H9 (cell line): ENCODE data around the gene F7. TPM values are rescaled to one million over a fixed set of nuclear protein-coding genes. Genes with fewer than 3 reads are reported as not detected.

ENCODE experiments used
- DNase-seq: peaks from one replicate; pipeline ENCODE4 v3.0.0-alpha.2; 2017
- H2AFZ ChIP-seq: one replicate; pipeline ENCODE4 v1.6.1; 2013; ENCODE audit warnings: mild to moderate bottlenecking, low read length, control low read depth, moderate library complexity
- H2AK5ac ChIP-seq: 2 replicates; pipeline ENCODE4 v1.6.1; 2013; ENCODE audit warnings: low read length, control low read depth, mixed read lengths; ENCODE audit not compliant: insufficient read length
- H2BK120ac ChIP-seq: one replicate; pipeline ENCODE4 v1.6.1; 2013; ENCODE audit warnings: low read depth, mild to moderate bottlenecking, low read length, control low read depth, inconsistent platforms; ENCODE audit not compliant: poor library complexity, severe bottlenecking
- H2BK12ac ChIP-seq: 2 replicates; pipeline ENCODE4 v1.6.1; 2013; ENCODE audit warnings: low read length, control low read depth, mixed read lengths, low read depth; ENCODE audit not compliant: insufficient read length
- H2BK15ac ChIP-seq: 2 replicates; pipeline ENCODE4 v1.6.1; 2013; ENCODE audit warnings: low read depth, low read length, control low read depth
- H2BK20ac ChIP-seq: one replicate; pipeline ENCODE4 v1.6.1; 2013; ENCODE audit warnings: low read depth, mild to moderate bottlenecking, low read length, control low read depth, inconsistent platforms; ENCODE audit not compliant: poor library complexity, severe bottlenecking
- H2BK5ac ChIP-seq: 2 replicates; pipeline ENCODE4 v1.6.1; 2013; ENCODE audit warnings: low read length, control low read depth, mixed read lengths; ENCODE audit not compliant: insufficient read length
- H3K14ac ChIP-seq: 2 replicates; pipeline ENCODE4 v1.6.1; 2013; ENCODE audit warnings: low read length, control low read depth; ENCODE audit not compliant: insufficient read depth
- H3K18ac ChIP-seq: 2 replicates; pipeline ENCODE4 v1.6.1; 2013; ENCODE audit warnings: low read depth, mild to moderate bottlenecking, mixed read lengths, low read length, control low read depth; ENCODE audit not compliant: insufficient read length
- H3K23ac ChIP-seq: 2 replicates; pipeline ENCODE4 v1.6.1; 2013; ENCODE audit warnings: low read length, control low read depth, mixed read lengths, low read depth; ENCODE audit not compliant: insufficient read length
- H3K23me2 ChIP-seq: 2 replicates; pipeline ENCODE4 v1.6.1; 2013; ENCODE audit warnings: low read depth, mild to moderate bottlenecking, mixed read lengths, low read length, control low read depth; ENCODE audit not compliant: insufficient read length, poor library complexity, severe bottlenecking
- H3K27ac ChIP-seq: 2 replicates; pipeline ENCODE4 v1.5.1; 2013; ENCODE audit warnings: low read length, control low read depth, mixed read lengths, low read depth; ENCODE audit not compliant: insufficient read length
- H3K27me3 ChIP-seq: 2 replicates; pipeline ENCODE4 v1.6.1; 2013; ENCODE audit warnings: low read length, control low read depth, inconsistent platforms; ENCODE audit not compliant: insufficient read depth
- H3K4ac ChIP-seq: 2 replicates; pipeline ENCODE4 v1.6.1; 2013; ENCODE audit warnings: low read depth, mild to moderate bottlenecking, control low read depth, inconsistent platforms, low read length, moderate library complexity
- H3K4me1 ChIP-seq: 2 replicates; pipeline ENCODE4 v1.6.1; 2013; ENCODE audit warnings: low read length, control low read depth, inconsistent platforms; ENCODE audit not compliant: insufficient read depth
- H3K4me2 ChIP-seq: 2 replicates; pipeline ENCODE4 v1.6.1; 2013; ENCODE audit warnings: low read length, control low read depth, mixed read lengths; ENCODE audit not compliant: insufficient read length, insufficient read depth
- H3K56ac ChIP-seq: 2 replicates; pipeline ENCODE4 v1.6.1; 2013; ENCODE audit warnings: low read depth, mild to moderate bottlenecking, mixed read lengths, low read length, control low read depth; ENCODE audit not compliant: insufficient read length
- H3K79me1 ChIP-seq: 2 replicates; pipeline ENCODE4 v1.6.1; 2013; ENCODE audit warnings: low read depth, mild to moderate bottlenecking, moderate library complexity, low read length, control low read depth, inconsistent platforms; ENCODE audit not compliant: insufficient read depth, poor library complexity, severe bottlenecking
- H3K79me2 ChIP-seq: 2 replicates; pipeline ENCODE4 v1.6.1; 2013; ENCODE audit warnings: low read length, control low read depth, inconsistent platforms; ENCODE audit not compliant: insufficient read depth
- H3K9ac ChIP-seq: 2 replicates; pipeline ENCODE4 v1.6.1; 2013; ENCODE audit warnings: low read length, control low read depth, mixed read lengths; ENCODE audit not compliant: insufficient read length; ENCODE audit errors: extremely low read depth
- H3K9me3 ChIP-seq: one replicate; pipeline ENCODE4 v1.6.1; 2013; ENCODE audit warnings: low read depth, low read length, inconsistent platforms; ENCODE audit not compliant: control insufficient read depth
- H3T11ph ChIP-seq: one replicate; pipeline ENCODE4 v1.6.1; 2013; ENCODE audit warnings: mild to moderate bottlenecking, low read length, control low read depth, inconsistent platforms
- H4K20me1 ChIP-seq: one replicate; pipeline ENCODE4 v1.6.1; 2013; ENCODE audit not compliant: control insufficient read depth, insufficient read length, insufficient read depth
- H4K5ac ChIP-seq: 2 replicates; pipeline ENCODE4 v1.6.1; 2013; ENCODE audit warnings: low read depth, mild to moderate bottlenecking, mixed read lengths, low read length, control low read depth; ENCODE audit not compliant: insufficient read length
- H4K8ac ChIP-seq: replicated peaks from 2 replicates; pipeline ENCODE4 v1.6.1; 2013; ENCODE audit warnings: low read length, control low read depth, mixed read lengths, low read depth; ENCODE audit not compliant: insufficient read length
- H4K91ac ChIP-seq: 2 replicates; pipeline ENCODE4 v1.6.1; 2013; ENCODE audit warnings: low read depth, mild to moderate bottlenecking, moderate library complexity, mixed read lengths, low read length, control low read depth; ENCODE audit not compliant: insufficient read length
- H3K27ac Mint-ChIP-seq, 3 experiments: 2 replicates in 2 of 3; 3 replicates in 1 of 3; pipeline ENCODE4 v1.8.0; 2020 to 2021; ENCODE audit warnings: mixed read lengths in 3 of 3, mild to moderate bottlenecking in 1 of 3, moderate library complexity in 1 of 3
- H3K27me3 Mint-ChIP-seq: 2 replicates; pipeline ENCODE4 v1.8.0; 2021; ENCODE audit warnings: low read depth, mild to moderate bottlenecking, moderate library complexity, mixed read lengths
- H3K36me3 Mint-ChIP-seq, 3 experiments: 2 replicates in 2 of 3; 3 replicates in 1 of 3; pipeline ENCODE4 v1.8.0; 2020 to 2021; ENCODE audit warnings: low read depth in 3 of 3, mixed read lengths in 3 of 3; ENCODE audit not compliant: insufficient read depth in 1 of 3
- H3K4me1 Mint-ChIP-seq, 2 experiments: 2 replicates each; pipeline ENCODE4 v1.8.0; 2020; ENCODE audit warnings: mixed read lengths in 2 of 2
- H3K4me3 Mint-ChIP-seq, 2 experiments: 2 replicates in 1 of 2; 3 replicates in 1 of 2; pipeline ENCODE4 v1.8.0; 2020 to 2021; ENCODE audit warnings: mild to moderate bottlenecking in 2 of 2, mixed read lengths in 2 of 2, moderate library complexity in 1 of 2
- H3K9me3 Mint-ChIP-seq, 2 experiments: 2 replicates in 1 of 2; 3 replicates in 1 of 2; pipeline ENCODE4 v1.8.0; 2020; ENCODE audit warnings: mild to moderate bottlenecking in 2 of 2, mixed read lengths in 2 of 2, moderate library complexity in 1 of 2
- CTCF ChIP-seq: fragments of 200-600 bp; sonication (generic); conservative IDR thresholded peaks from 3 replicates; pipeline ENCODE4 v1.8.0; 2021; ENCODE audit warnings: antibody characterized with exemption, mild to moderate bottlenecking
- WGBS: extraction: QIAGEN DNeasy Blood & Tissue Kit; methylation state at CpG from one replicate; pipeline ENCODE4 v1.1.7; 2013; ENCODE audit warnings: missing lambda C conversion rate, low lambda C conversion rate, mixed read lengths; ENCODE audit not compliant: insufficient read length; ENCODE audit errors: extremely low coverage; 5-methylcytosine and 5-hydroxymethylcytosine counted together
- total RNA-seq: library from RNA; stranded (reverse); gene quantifications from 2 replicates; pipeline ENCODE4 v1.2.1, GENCODE V29; 2021

Gene F7
- total RNA-seq, 1 experiment from 2014 or later, result 0.81 TPM

GRCh38 chr13:113155982-113156655, 50.5 kb downstream of the F7 start:
- no peak overlapping the region for H3K18ac ChIP-seq
- no peak overlapping the region for H3K9ac ChIP-seq
- H2BK15ac ChIP-seq, result no peak overlapping the region
- H3K27ac Mint-ChIP-seq, result no peak overlapping the region
- H3K4me2 ChIP-seq, result no peak overlapping the region
- peaks cover 12% of the 10 kb centered on the region for H3K23me2 ChIP-seq
- WGBS, result no CpG with 5 or more reads among the region's 9 CpGs
- no peak overlapping the region for H3K4me3 Mint-ChIP-seq
- H4K91ac ChIP-seq, result no peak overlapping the region
- H2BK5ac ChIP-seq, result no peak overlapping the region
- H3K36me3 Mint-ChIP-seq, result peaks cover 0 to 4% (median 0%) of the 10 kb centered on the region in 3 experiments; a peak in 3 of 7 replicates
- peaks cover 39% of the 10 kb centered on the region for H3K27me3 Mint-ChIP-seq
- H4K5ac ChIP-seq, result no peak overlapping the region
- no peak overlapping the region for H3K4ac ChIP-seq
- no peaks in the 10 kb centered on the region; the same call in 1 of the 2 replicates for H3K4me1 ChIP-seq
- no peaks in the 10 kb centered on the region for H3K9me3 ChIP-seq
- TF ChIP-seq CTCF, result no peak
- H3K56ac ChIP-seq, result no peak overlapping the region
- no peak overlapping the region for H2BK120ac ChIP-seq
- no peak overlapping the region for H2AFZ ChIP-seq
- H3K27me3 ChIP-seq, result no peaks in the 10 kb centered on the region; the same call in 1 of the 2 replicates
- no peak overlapping the region for H4K8ac ChIP-seq
- no peak overlapping the region for H2BK20ac ChIP-seq
- H3K79me2 ChIP-seq, result no peaks in the 10 kb centered on the region
- no peaks in the 10 kb centered on the region for H4K20me1 ChIP-seq
- H3K4me1 Mint-ChIP-seq, result peaks cover 44 to 50% of the 10 kb centered on the region in 2 experiments
- H3T11ph ChIP-seq, result no peak overlapping the region
- no peaks in the 10 kb centered on the region for H3K79me1 ChIP-seq
- no peak overlapping the region for H3K23ac ChIP-seq
- peaks cover 0 to 4% of the 10 kb centered on the region in 2 experiments; a peak in 3 of 5 replicates for H3K9me3 Mint-ChIP-seq
- no peak overlapping the region for H3K14ac ChIP-seq
- H3K27ac ChIP-seq, result no peak overlapping the region
- H2BK12ac ChIP-seq, result no peak overlapping the region
- DNase-seq, result peak; percentile 8
- no peak overlapping the region for H2AK5ac ChIP-seq
